Endometrial microvascular endothelial cells (primary cell): Measurements from ENCODE around the gene SEMA5A. TPM values are rescaled to one million over a fixed set of nuclear protein-coding genes. Genes with fewer than 3 reads are reported as not detected.

Source experiments
- in situ Hi-C: cut with HindIII; loops from 2 replicates; pipeline ENCODE4 v1.10.0; 2017; ENCODE audit warnings: low sequenced_read_pairs, low pct_unique_long_range_greater_than_20kb; ENCODE audit errors: inconsistent ontology term
- total RNA-seq: library from RNA; depleted of rRNA; stranded (reverse); fragments of >200 nt; gene quantifications from one replicate; pipeline ENCODE4 v1.2.3, GENCODE V29; 2015; ENCODE audit errors: inconsistent ontology term

SEMA5A gene
- total RNA-seq, 1 donor from 2014 or later, result 0.37 TPM

DNA sequence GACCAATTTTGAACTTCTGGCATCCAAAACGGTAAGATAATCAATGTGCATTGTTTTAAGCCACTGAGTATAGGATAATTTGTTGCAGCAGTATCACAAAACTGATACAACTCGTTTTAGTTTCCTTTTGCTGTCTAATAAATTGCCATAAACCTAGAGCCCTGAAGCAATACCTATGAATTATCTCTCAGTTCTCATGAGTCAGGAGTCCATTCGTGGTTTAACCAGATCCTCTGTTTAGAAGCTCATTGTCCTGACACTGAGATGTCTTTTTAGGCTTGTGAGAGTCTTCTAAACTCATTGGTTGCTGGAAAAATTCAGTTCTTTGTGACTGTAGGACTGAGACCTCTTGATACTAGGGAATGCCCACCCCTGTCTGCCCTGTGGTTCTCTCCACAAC is 262.9 kb downstream of the SEMA5A start:
- in situ Hi-C loops, result no loop called here

DNA sequence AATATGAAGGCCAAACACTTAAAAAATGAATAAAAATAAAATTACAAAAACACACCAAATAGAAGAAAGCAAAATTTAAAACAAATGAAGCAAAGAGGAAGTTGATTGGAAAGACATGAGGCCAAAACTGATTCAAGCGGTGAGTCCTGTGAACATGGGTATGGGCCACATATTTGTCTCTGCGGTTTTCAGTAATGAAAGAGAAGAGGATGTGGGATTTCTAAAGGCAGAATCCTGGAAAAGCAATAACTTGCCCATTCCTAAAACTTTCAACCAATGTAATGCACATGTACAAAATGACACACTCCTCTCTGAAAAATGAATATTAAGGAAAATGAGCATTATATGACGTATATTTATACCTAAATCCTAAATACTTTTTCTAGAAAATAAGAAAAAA is 263.7 kb downstream of the SEMA5A start:
- in situ Hi-C loops, result no loop called here

DNA sequence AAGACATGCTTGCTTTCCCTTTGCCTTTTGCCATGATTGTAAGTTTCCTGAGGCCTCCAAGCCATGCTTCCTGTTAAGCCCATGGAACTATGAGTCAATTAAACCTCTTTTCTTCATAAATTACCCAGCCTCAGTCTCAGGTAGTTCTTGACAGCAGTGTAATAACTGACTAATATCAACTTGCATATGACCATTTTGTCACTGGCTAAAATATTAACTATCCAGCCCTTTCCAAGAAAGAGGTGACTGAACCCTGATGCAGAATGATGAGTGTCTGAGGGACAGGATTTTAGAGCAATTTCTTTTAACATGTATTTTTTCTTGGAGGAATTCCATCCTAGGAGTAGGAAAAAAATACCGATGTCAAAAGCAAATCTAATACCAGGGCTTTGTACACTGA is 266.1 kb downstream of the SEMA5A start:
- in situ Hi-C loops, result no loop called here

DNA sequence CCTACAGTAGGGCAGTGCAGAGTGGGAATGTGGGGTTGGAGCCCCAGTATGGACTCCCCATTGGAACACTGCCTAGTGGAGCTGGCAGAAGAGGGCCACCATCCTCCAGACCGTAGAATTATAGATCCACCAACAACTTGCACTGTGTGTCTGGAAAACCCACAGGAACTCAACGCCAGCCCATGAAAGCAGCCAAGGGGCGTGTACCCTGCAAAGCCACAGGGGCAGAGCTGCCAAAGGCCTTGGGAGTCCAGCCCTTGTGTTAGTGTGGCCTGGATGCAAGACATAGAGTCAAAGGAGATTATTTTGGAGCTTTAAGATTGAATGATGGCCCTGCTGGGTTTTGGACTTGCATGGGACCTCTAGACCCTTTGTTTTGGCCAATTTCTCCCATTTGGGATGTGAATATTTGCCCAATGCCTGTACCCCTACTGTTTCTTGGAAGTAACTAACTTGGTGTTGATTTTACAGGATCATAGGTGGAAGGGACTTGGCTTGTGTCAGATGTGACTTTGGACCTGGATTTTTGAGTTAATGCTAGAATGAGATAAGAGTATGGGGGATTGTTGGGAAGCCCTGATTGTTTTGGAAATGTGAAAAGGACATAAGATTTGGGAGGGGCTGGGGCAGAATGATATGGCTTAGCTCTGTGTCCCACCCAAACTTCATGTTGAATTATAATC is 266.8 kb downstream of the SEMA5A start:
- in situ Hi-C loops, result no loop called here

DNA sequence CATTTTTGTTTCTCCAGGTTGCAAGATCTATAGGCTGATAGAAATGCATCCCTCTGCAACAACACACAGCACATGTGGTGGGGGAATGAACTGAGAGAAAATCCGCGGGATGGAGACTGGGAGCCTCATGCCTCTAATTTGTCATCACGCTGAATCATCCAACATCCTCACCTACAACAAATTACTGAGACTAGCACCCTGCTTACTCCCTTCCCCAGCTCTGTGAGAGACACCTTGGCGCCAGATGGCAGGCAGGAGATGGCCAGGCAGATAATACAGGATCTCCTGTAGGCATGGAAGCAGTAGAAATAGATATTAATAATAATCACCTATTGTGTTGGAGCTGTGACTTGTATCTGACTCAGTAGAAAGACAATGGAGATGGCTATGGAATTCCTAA is 276.9 kb downstream of the SEMA5A start:
- in situ Hi-C loops, result no loop called here

DNA sequence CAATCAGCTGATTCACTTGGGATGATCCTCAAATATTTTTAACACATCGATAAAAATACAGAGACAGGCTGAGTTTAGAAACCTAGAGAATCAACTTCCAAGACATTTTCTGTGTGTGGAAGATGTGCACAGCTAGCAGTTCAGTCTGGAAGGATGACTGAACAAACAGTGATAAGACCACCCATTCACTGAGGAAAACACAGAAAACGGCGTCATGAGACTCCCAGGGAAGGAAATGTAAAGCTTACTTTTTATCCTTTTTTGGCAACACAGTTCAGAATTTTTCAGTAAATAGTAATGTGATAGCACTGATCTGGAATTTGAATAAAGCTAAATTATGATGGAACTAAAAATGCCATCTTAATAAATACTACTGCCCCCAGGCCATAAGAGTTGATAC is 277.6 kb downstream of the SEMA5A start:
- in situ Hi-C loops, result no loop called here

DNA sequence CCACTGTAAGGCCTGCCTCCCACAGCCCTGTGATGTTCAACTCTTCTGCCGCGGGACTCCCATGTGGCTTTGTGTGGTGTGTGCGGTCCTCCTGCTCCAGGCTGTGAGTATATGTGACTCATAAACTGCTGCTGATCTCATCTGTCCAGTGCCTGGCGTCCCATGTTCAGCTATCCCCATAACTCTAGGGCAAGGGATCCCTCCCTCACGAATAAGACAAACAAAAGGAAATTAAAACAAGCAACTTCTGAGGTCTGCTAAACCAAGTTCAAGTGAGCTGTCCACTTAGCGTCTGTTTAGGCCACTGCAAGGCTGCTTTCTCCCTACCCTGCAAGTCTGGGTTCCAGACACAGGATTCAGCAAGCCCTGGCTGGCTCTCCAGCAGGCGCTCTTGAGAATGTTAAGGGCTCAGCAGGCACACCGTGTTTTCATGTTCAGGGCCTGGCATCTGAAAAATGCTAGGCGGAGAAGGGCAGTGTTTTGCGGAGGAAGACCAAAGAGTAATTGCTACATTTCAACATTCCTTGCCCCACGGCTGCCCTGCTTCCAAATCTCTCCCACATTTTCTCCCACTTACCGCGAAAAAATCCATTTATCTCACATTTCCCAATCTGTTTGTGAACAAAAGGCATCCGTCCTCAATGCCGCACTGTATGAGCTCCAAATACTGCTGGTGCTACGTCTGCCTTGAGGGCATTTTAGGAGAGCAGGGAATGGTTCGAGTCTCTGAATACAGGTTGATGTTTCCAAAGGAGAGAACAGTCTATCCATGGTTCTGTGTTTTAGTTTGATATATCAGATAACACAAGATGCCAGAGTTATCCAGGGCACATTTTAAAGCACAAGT is 280.2 kb downstream of the SEMA5A start:
- in situ Hi-C loops, result no loop called here

DNA sequence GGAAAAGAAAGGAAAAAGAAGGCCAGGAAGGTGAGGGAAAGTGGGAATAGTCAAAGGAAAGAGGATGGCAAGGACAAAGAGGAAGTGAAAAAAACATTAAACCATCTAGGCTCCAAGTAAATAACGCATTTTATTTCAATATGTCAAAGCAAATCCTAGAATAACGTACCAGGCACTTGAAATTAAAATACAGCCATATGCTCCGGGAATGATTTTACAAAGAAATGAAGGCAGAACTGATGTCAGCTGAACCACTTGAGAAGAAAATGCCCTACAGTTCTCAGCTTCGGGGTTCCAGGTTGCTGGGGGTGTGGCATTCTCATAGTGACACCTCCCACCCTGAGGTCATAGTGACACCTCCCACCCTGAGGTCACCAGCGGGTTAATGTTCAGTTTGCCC is 281.6 kb downstream of the SEMA5A start:
- in situ Hi-C loops, result no loop called here

DNA sequence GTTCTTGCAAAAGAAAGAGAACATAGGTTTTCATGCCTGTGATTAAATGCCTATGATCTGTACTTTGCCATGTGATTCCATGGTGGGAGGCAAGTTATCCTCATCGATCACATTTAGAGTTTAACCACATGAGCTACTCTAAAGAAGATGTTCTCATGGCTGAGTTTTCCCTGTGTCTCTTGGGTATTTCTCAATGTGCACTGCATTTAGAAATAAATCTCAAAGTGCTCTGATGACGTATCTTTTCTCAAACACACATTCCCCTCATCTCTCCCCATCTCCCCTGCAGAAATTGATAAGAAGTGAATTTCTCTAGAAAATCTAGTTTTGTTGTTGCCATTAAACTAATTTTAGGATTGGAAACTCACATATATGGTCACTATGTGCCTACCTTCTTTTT is 282.2 kb downstream of the SEMA5A start:
- in situ Hi-C loops, result no loop called here

DNA sequence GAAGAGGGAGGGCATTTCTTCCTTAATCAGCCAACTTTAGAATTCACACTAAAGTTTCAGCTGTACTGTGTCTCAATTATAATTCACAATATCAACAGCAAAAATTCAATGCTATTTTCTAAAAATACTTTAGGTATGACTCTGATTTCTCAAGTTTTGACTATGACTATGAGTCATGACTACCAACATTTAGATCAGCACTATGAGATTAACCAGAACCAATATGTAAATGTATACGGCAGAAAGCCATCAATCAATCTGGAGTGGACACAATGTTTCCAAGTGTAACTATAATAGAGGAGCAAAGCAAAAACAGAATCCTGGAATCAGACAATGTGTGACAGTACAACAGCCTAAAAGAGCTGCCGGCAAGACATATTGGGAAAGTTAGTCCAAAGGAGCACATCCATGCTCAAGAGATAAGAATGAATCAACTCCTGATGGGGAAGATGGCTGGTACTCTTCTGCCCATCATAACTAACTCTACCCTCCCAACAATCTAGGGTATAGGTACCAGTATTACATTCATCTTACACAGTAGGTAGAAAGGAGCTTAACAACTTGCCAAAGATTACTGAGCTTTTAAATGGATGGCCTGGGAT is 294.4 kb downstream of the SEMA5A start:
- in situ Hi-C loops, result no loop called here

DNA sequence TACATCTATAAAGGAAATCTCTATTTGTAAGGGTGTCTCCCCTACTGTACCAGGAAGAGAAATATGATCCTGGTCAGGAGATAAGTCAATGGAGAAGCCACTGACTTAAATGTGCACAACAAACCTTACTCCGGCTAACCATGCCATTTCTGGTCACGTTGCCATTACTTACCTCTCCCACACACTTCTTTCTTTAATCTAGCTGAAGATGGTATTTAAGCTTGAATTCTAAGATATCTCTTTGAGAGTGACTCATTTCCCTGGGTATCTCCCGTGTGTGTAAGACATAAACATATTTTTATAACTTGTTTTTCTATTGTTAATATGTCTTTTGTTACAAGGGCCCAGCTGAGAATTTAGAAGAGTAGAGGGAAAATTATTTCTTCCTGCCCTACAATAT is 296.6 kb downstream of the SEMA5A start:
- in situ Hi-C loops, result no loop called here

DNA sequence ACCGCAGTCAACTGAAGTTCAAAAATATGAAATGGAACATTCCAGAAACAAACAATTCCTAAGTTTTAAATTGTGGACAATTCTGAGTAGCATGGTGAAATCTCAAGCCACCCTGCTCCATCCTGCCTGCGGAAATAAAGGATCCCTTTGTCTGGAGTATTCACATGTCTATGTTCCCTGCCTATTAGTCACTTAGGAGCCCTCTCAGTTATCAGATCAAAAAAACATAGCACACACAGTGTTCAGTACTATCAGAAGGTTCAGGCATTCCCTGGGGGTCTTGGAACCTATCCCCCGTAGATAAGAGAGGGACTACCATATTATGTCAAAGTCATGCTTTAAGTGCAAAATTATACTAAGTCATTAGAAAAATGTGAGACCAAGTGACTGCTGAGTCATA is 300.8 kb downstream of the SEMA5A start:
- in situ Hi-C loops, result no loop called here

DNA sequence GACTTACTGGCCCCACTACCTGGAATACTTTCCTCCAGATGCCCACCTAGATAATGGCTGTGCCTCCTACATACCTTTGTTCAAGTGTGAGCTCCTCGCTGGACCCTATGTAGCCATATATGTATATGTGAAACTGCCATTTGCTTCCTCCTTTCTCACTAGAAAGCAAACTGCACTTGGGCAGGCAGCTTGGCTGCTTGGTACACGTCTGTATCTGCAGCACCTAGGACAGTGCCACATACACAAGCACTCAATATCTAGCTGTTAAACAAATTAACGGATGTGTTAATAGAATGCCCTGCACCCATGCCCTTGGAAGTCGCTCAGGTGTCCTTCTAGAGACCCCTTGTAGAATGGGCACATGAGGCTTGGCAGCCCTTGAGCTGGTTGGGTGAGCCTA is 301.5 kb downstream of the SEMA5A start:
- in situ Hi-C loops, result no loop called here

DNA sequence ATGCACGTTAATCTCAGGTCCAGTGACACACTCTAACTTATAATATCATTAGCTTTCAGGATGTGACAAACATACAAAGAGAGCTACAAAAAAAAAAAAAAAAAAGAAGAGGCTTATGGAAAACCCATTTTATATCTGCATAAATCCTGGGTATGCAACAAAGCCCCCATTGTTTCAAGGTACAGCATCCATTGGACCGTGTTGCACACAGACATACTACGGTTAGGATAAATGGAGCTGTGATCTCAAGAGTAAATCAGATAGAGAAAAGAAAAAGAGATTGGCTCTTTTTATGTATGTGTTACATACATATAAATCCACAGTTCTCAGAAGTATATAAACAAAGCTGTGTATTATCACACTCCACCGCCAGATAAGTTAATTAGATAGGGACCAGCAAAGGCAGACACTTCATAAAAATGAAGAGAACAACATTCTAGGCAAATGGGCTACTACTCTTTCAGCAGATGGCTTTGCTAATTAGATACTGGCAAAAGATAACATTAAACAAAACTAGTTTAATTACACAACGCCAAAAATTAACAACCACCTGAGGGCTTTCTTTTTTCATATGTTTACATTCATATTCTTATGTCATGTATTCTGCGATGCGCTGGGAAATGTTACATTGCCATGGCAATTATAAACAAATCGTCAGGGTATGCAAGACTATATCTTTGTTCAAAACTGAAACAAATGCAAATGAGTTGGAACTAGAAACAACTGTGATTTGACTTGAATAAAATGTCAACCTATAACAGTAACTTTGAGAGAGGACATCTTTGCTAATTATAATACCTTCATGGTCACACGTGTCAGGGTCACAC is 304.2 kb downstream of the SEMA5A start:
- in situ Hi-C loops, result no loop called here

DNA sequence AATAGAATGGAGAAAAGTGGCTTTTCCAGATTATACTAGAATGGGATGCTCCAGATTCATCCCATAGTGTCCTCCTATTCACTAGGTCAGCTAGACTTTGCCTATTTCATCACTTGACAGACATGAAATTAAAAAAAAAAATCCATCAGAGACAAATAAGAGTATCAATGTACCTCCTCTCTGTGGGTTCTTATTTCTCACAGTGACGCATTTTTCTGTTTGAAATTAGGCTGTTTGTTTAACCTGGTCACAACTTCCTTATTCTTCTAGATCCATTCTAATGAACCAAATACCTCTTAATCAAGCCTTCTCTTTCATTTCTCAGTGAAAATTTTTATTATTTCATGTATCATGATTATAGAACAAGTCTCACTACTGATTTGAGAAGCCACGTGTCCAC is 305.4 kb downstream of the SEMA5A start:
- in situ Hi-C loops, result no loop called here

DNA sequence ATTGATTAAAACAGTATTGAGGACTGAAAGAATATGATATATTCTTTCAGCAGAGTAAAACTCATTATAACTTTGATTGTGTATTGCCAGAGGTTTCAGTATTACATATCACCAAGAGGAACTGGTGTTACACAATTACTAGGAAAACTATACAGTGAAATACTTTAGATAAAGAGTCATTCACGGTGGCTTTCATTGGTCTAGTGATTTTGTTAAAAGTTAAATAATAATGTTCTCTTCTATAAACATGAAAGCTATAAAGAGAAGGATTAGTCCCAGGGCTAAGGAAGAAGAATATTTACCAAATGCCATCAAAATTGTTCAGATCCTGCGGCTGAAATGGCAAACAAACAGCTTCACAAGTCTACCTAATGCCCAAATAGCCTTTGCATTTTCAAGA is 306.2 kb downstream of the SEMA5A start:
- in situ Hi-C loops, result no loop called here

DNA sequence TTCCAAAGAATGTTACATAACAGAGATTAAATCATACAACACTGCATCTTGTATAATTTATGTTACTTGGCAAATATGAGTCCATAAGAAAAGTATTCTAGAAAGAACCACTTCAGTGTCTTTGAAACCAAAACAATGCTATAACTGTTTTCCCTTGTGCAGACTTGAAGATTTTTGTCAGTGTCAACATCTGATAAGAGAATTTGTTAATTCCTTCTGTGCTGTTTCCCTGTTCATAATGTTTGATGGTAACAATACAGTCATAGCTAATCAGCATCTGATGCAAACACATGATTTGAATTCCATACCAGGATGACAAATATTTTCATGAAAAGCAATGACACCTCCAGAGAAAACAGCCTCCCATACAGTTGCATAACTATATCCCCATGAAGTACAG is 306.8 kb downstream of the SEMA5A start:
- in situ Hi-C loops, result no loop called here

DNA sequence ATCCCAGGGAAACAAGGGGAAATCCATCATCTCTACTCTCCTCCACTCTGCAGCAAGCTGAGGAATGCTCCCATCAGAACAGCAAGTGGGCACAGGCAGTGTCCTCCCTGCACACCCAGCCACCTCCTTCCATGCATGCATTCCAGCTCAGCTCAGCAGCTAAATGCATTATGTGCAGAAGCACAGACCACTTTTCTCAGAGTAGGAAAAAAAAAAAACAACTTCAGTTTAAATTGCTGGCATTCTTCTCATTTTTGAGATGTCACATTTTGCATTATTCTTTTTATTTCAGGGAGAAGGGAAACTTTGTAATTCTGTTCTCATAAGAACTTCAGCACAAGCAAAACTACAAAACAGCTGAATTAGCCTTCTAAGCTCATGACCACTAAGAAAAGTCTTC is 312.2 kb downstream of the SEMA5A start:
- in situ Hi-C loops, result no loop called here

DNA sequence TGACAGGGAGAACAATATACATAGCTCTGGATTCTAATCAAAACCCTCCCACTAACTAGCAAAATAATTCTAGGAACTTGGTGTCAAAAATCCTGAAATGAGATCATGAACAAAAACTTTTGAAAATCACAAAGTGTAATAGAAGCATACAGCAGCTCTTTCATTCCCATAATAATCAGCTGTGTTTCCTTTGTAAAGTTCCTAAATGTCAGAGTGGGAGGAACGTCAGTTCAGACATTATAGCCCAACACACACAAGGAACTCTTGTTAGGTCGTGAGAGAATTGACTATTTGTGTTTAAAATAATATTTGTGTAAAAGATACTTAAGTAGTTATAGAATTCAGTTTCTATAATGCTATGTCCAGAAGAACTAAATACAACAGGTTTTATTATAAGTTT is 312.8 kb downstream of the SEMA5A start:
- in situ Hi-C loops, result no loop called here
